GM10847 (cell line): ENCODE data around the gene PAIP2.

ENCODE experiments used
- POLR2A ChIP-seq: IDR thresholded peaks from 2 replicates; pipeline ENCODE4 v1.6.1; 2011; ENCODE audit not compliant: insufficient read length; ENCODE audit errors: extremely low read depth

Gene PAIP2

DNA sequence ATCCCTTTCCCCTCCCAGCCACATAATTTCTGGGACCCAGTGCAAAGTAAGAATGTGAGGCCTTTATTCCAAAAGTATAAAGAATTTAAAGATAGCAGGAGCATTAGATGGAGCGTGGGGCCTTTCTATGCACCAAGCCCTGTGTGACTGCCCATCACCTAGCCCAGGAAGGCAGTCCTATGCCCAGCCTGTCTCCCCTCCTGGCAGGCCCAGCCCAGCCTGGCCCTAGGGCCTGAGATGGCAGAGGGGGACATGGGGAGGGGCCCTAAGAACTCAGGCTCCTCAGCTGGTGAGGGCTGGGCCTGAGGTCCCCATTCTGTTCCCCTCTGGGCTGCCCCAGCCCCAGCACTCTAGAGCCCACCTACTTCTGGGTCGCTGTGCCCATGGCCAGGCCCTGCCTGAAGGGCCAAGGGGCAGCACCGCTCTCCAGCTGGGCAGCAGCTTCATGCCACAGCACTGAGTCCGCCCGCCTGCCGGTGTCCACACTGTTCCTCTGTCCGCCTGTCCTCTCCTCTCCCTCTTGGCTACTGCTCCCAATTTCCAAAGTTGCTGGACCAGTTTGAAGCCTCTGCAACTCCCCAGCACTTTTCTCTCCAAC is 42.4 kb downstream of the PAIP2 start:
- TF ChIP-seq POLR2A, result peak; percentile 2

DNA sequence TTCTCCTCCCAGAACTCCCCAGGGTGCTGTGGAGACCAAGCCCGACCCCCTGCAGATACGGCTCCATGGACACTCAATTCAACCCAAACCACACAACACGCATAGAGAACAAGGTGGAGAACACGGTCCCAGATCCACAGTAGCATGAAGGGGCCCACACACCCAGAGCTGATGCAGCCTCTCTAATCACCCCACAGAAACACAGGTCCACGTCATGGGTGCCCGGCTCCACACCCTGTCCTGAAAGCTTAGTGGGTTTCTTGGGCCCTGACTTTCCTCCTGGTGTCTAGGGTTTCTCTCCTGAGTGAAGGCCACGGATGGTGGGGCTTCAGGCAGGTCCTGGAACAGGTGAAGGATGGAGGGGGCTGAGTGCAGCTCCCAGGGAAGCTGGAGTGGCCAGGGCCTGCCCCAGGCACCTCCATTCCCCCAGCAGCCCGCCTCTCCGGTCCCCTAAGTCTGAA is 43.0 kb downstream of the PAIP2 start:
- peak; percentile 36 for TF ChIP-seq POLR2A

DNA sequence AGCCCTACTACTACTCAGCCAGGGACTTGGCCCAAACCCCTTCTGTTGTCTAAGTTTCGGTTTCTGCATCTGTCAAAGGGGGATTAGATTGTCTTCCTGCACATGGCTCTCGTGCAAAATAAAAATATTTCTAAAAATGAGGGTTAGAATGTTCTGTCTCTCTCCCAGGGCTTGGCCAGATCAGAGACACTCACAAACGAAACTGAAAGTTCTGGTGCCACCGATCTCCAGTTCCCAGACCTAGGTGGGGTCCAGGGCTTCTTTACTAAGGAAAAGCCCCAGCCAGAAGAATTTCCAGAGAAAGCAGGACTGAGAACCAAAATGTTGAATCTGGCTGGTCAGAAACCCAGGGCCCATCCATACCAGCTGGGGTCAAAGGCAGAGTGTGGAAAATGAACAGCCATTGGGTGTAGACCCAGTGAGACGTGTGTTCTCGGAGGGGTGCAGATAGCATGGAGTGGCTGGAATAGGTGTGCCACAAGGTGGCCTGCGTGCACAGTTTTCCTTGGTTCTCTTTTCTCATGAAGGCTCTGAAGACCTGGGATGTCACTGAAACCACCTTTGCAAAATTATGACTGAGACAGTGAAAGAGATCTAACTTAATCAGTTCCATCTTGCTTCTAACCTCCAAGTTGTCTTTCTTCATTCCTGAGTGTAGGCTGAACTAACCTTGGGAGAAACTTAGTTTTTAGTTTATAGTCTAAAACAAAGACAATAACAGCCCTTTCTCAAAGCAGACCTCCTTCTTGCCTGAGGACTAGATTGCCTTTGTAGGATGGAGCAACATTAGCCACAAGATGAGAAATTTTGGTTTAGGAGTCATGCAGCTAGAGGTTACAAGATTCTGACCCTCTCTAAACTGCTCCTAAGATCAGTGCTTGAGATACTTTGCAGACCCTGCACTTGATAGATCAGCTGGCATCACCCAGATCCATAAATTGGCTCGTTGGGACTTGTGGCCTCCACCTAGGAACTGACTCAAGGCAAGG is 43.7 kb downstream of the PAIP2 start:
- no peak for TF ChIP-seq POLR2A

DNA sequence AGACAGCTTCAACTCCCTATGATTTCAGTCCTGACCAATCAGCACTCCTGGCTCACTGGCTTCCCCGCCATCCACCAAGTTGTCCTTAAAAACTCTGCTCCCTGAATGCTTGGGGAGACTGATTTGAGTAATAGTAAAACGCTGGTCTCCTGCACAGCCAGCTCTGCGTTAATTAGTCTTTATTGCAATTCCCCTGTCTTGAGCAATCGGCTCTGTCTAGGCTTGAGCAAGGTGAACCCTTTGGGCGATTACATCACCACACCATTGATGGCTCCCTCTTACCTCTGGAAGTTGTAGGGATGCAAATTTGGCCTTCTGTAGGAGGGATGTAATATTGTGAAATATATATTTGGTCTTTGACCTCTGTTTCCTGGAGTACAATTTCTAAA is 44.4 kb downstream of the PAIP2 start:
- no peak for TF ChIP-seq POLR2A

DNA sequence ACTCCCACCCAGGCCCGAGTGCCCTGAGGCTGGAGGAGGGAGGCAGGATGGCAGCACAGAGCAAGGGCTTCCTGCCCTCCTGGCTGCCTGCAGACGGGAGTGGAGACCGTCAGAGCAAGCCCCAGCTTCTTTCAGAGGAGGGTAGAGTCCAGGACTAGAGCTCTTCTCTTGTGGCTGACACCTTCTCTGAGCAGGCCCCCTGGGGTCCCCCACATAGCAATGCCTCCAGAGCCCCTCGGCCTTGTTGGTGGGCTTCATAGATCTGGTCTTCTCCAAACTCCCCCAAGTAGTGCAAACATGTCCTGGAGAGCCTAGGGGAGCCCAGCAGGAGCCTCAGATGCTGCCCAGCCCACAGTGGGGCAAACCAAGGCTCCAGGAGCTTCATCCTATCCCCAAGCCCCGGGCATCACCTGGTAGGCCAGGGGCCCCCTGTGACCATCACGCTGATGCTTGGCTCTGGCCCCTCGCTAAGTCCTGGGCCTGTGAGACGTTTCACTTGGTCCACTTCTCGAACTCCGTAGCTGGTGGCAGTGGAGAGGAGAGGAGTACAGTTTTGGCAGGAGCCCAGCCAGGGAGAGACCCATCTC is 46.0 kb downstream of the PAIP2 start:
- TF ChIP-seq POLR2A, result no peak

DNA sequence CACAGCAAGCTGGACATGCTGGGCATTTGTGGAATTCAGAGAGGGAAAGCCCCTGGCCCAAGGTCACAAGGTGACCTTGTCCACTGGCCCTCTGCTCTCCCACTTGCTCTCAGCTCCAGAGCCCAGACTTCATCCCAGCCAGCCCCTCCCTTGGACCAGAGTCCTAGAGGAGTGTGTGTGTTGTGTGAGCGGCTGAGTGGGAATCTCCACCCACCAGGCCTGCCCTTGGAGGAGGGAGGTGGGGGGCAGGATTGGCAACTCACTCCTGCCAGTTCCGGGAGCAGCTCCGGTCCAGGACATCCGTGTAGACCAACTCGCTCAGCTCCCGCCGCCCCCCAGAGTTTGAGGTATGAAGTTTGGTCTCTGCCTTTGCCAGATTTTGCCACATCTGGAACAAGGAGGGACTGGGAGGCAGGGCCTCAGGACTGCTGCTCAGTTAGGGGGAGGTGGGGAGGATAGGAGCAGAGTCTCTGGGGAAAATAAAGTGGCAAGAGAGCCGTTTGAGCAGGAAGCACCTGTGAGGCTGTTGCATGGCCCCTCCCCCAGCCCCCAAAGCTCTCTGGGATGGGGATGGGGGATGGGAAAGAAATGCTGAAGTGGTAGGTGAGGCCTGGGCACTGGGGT is 46.7 kb downstream of the PAIP2 start:
- TF ChIP-seq POLR2A, result no peak

DNA sequence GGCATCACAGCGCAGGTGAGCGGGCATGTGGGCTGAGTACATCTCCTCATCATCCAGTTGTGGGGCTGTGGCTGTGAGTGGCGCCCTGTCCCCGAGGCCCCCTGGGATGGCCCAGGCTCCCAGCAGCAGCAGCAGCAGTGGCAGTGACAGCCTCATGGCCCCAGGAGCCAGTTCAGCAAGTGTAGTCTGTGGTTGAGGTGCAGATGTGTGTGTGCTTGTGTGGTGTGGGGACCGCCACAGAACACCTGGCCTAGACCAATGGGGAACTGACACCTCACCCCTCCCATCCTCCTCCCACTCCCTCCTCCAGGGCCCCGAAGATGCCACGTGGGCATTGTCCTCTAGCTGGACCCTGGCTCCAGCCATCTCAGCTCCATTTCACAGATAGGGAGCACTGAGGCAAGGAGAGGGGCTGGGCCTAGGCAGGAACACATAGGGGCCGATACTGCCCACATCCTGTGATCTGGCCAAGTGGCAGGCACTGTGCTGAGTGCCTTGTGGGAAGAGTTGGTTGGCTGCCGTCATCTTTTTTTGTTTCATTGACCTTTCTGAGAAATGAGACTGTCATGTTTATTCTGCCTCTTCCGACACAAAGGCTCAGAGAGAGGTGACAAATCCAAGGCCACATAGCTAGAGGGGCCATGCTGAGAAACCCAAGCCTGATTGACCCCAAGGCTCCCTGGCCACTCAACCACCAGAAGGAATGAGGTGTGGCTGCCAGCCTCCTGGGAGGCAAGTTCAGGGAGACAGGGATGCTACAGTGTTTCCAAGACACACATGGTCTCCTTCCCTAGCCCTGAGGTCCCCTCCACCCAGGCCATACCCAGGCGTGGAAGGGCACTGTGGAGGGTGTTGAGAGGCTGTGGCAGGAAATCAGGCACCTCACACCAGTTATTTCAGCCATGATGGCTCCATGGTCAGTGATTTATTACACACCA is 48.3 kb downstream of the PAIP2 start, which contains the start of gene MZB1:
Gene MZB1 (minus strand): TSS at position 213 of the 938 bp plus-strand sequence. CDS start 57 bp downstream, at position 156.
- TF ChIP-seq POLR2A, result peak; percentile 93

DNA sequence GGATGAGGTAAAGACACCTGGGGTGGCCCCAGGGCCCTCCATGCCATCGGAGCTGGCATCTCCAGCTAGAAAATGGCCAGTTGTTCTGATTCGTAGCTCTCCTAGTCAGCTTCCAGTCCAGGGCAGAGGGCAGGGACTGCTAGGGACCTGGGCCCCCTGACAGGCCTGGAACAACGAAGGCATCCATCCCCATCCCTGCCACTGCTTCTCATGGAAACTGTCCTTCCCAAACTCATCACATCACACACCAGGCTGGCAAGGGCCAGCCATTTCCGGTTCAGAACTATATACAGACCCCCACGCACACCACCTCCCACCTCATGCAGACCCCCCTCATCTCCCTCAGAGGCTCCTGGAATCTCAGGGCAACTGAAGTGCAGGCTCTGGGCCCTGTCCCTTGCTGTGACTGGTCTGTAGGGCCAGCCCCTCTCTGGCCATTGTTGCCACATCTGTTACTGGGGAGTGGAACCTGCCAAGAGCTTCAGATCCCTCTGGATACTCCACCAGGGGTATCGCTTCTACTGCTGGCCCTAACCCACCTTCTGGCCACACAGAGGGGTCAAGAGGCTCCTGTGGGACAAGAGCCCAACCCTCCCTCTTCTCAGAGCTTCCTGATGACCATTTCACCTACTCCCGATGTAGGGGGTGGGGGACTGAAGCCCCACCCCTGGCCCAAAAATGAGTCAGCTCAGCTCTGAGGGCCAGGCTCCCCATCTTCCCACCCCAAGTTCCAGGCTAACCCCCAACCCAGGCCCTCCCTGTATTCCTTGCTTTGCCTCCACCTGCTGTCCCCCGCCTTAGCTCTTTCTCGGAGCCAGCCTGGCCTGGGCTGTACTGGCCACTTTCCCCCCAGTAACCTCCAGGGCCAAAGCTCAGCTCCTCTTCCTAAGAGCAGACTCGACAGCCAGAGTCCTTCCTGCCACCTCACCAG is 49.2 kb downstream of the PAIP2 start:
- no peak for TF ChIP-seq POLR2A

DNA sequence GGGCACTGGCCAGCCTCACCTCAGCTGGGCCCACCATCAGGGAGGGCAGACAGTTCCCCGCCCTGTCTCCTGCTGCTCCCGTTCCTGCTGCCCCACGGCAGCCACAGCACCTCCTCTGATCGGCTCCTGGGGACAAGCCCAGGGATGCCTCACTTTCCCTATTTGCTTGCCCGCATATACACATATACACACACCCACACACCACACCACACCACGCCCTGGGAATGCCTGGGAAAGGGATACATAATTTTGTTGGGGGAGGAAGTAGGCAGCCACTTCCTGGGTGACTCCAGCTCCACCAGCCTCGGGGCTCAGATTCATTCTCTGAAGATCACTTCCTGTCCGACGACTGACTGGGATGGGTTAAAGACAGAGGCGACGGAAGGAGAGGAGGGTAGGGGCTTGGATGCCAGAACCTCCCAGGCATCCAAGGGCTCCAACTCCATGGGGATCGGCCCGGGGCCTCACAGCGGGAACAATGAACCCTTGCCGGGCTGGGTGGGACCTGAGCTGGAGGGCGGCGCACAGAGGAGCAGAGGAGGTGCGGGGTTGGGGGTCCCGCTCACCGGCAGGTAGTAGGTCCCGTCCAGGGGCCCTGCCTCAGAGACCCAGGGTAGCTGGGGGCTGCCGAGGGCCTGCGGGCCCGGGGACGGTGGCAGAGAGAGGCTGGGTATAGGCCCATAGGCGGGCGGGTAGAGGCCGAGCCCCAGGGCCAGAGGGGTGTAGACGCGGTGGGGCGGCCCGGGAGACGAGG is 50.1 kb downstream of the PAIP2 start:
- TF ChIP-seq POLR2A, result no peak

DNA sequence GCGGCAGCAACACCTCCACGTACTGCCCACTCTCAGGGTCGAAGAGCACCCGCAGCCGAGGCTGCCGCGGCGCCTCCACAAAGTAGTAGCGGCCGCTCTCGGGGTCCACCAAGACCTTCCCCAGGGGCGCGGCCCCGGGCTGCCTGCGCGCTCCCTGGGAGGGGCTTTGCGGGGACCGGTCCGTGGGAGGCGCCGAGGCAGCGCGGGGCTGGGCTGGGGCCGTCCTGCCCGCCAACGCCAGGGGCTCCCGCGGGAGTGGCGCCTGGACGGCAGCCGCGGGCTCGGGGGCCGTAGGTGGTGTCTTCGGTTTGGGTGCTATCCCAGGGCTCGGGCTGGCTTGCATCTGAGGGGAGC is 50.6 kb downstream of the PAIP2 start:
- no peak for TF ChIP-seq POLR2A

DNA sequence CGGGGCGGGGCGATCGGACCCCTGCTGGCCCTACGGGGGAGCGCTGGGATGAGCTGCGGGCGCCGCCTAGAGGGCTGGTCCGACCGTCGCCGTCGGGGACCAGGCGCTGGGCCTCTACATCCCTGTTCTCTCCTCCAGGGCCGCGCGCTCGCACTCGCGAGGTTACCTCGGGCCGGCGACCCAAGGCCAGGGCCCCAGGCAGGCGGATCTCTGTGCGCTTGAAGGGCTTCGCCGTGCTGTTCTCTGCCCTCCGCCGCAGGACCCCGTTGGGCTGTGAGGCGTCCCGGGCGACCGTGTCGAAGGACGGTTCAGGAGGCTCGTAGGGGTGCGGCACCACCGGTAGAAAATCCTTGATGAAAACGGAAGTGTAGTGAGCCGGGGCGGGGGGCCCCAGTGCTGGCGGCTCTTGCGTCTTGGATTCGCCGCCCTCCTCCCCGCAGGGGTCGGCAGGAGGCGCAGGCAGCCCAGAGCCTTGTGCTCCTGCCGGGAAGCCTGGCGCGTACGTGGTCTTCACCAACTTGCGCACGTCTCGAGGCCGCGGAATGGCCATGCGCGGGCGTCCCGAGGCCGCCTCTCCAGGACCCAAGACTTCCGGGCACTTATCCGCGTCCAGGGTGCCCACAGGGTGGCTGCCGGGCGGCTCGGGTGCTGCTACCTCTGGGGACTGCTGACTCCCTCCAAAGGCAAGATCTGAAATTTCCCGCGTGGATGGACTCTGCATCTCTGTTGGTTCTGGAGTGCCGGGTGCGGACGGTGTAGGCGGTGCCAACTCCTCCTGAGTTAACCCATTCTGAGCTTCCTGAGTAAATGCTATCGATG is 51.2 kb downstream of the PAIP2 start:
- TF ChIP-seq POLR2A, result no peak
